ENCODE measurements around the gene GALNT6. TPM values are rescaled to one million over a fixed set of nuclear protein-coding genes. Genes with fewer than 3 reads are reported as not detected.
"Not testable (repeated sequence)": the region's sequence is repeated elsewhere in the genome, so short reads cannot be mapped to it uniquely, and the experiment has no call there.

The GALNT6 gene
- total and polyA plus RNA-seq, 9 of the 15 experiments (the other 6 are each of a cell fraction or from before 2014, with no cell fraction given) = 1.5 to 8.6 (median 5.1) TPM

DNA sequence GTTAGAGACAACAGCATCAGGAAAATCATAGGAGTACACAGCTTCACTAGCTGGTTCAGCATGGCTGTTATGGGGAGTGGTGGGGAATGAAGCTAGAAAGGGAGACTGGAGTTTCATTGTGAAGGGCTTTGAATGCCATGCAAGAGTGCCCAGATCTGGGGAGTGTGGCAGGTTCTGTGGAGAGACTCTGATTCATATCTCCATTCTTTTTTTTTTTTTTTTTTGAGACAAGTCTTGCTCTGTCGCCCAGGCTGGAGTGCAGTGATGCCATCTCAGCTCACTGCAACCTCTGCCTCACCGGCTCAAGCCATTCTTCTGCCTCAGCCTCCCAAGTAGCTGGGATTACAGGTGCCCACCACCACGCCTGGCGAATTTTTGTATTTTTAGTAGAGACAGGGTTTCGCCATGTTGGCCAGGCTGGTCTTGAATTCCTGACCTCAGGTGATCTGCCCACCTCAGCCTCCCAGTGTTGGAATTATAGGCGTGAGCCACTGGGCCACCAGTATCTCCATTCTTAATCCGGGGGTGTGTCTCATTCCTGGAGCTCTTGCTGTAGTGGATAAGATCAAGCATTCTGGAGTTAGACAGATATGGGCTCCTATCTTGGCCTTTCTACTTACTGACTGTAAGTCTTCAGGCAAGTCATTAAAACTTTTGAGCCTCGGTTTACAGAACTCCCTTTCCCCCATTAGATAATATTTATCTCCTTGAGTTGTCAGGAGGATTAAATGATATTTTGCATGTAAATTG, 73.0 kb downstream of the GALNT6 start:
- ATAC-seq; BruUV-seq (replicated peaks); H3K79me2 ChIP-seq (ENCODE audit: control insufficient read depth, insufficient read depth, low read length); intact Hi-C loops (cut with micrococcal nuclease); H4K20me1 ChIP-seq (replicated peaks; ENCODE audit: control insufficient read depth, insufficient read depth, low read length); H3K36me3 ChIP-seq (ENCODE audit: control insufficient read depth, insufficient read depth, low read length); H3K4me3 ChIP-seq; H3K27me3 ChIP-seq (ENCODE audit: control insufficient read depth in 2 of 2, insufficient read depth in 2 of 2, low read length in 2 of 2); CTCF ChIA-PET (ENCODE audit: low intra/inter-chr PET ratio); H3K9me3 ChIP-seq (replicated peaks; ENCODE audit: control insufficient read depth, insufficient read depth, low read depth, low read length); in situ Hi-C loops (cut with MboI); H3K9me1 ChIP-seq (ENCODE audit: control insufficient read depth, insufficient read depth, low read length); TF ChIP-seq TEAD4 (CRISPR knock-in tag; IDR thresholded peaks at IDR 0.05; ENCODE audit: borderline replicate concordance): not testable (repeated sequence)
- H3K4me2 ChIP-seq (ENCODE audit: insufficient read depth, low read length) = peak overlapping the region; percentile 59; the same call in 1 of the 2 replicates
- WGBS (ENCODE audit: insufficient coverage, low coverage, missing lambda C conversion rate) = 43% methylated on average over 7 of the region's 8 CpGs
- peak; percentile 11 for FAIRE-seq
- H3K9ac ChIP-seq (ENCODE audit: insufficient read depth in 1 of 2, low read depth in 2 of 2, low read length in 2 of 2) = peak overlapping the region in 1 of 2 experiments; percentile 27; a peak in 1 of 4 replicates
- DNase-seq (ENCODE audit: extremely low read depth in 1 of 4, low spot score in 3 of 4) = peak in 3 of 4 experiments; percentile 45 to 57 (median 52)
- peak overlapping the region; percentile 81 for H2AFZ ChIP-seq (ENCODE audit: low read depth, low read length)
- TF ChIP-seq TAL1 (IDR thresholded peaks at IDR 0.05) (peak; percentile 27; the same call in 1 of the 2 replicates), CTBP1 (IDR thresholded peaks at IDR 0.05; ENCODE audit: borderline replicate concordance) (peak; percentile 42; the same call in 1 of the 2 replicates), ADNP (tag; IDR thresholded peaks at IDR 0.05) (0 out of 2 replicates have a peak, but pooled peaks have one; percentile 36), TEAD4 (IDR thresholded peaks at IDR 0.05; ENCODE audit: low read length) (peak; percentile 55; the same call in 1 of the 2 replicates), KLF16 (IDR thresholded peaks at IDR 0.05) (0 out of 2 replicates have a peak, but pooled peaks have one; percentile 16), GATAD2B (IDR thresholded peaks at IDR 0.05; ENCODE audit: borderline replicate concordance) (0 out of 2 replicates have a peak, but pooled peaks have one; percentile 19), SOX6 (IDR thresholded peaks at IDR 0.05) (peak; percentile 28; the same call in 1 of the 2 replicates), HDAC1 (IDR thresholded peaks at IDR 0.05) (0 out of 4 replicates have a peak, but pooled peaks of 1 of the 2 experiments have one; percentile 8), EP300 (IDR thresholded peaks at IDR 0.05; ENCODE audit: low read length) (peak; percentile 20; the same call in 1 of the 2 replicates), DPF2 (IDR thresholded peaks at IDR 0.05) (peak; percentile 61), SMARCE1 (IDR thresholded peaks at IDR 0.05) (peak; percentile 60; the same call in 1 of the 2 replicates), CBFA2T3 (IDR thresholded peaks at IDR 0.05) (peak; percentile 54), ARID1B (IDR thresholded peaks at IDR 0.05) (peak; percentile 74)
- peaks cover 29 to 51% of the 10 kb centered on the region in 2 experiments for H3K4me1 ChIP-seq (replicated peaks in 1 of 2; ENCODE audit: control insufficient read depth in 2 of 2, insufficient read depth in 2 of 2, low read length in 2 of 2)
- peak overlapping the region; percentile 16 for H3K27ac ChIP-seq (ENCODE audit: extremely low read depth, low read depth, low read length)
- POLR2A ChIA-PET = interaction anchor here (0.7 kb wide), 2 partner anchors 582 to 1280 kb away, joined by 3 read pairs; no protein-coding TSS in a partner anchor
